Vagina (tissue), 2 donors: Measurements from ENCODE around the gene HTRA3. TPM values are rescaled to one million over a fixed set of nuclear protein-coding genes. Genes with fewer than 3 reads are reported as not detected.
A peak's percentile ranks its signal among the peaks of the same experiment; 100 is the strongest.

Source experiments
- DNase-seq, 2 donors: peaks; one replicate each; pipeline ENCODE4 v3.0.0-alpha.2; 2017; ENCODE audit errors: extremely low spot score in 2 of 2
- H3K27ac ChIP-seq: fragments of 200-600 bp; sonication (generic); one replicate; pipeline ENCODE4 v1.5.1; 2019
- H3K27me3 ChIP-seq: fragments of 200-600 bp; sonication (generic); one replicate; pipeline ENCODE4 v1.5.1; 2019
- H3K36me3 ChIP-seq, 2 donors: fragments of 200-600 bp; sonication (generic); one replicate each; pipeline ENCODE4 v1.5.1; 2017 to 2019
- H3K4me1 ChIP-seq: fragments of 200-600 bp; sonication (generic); one replicate; pipeline ENCODE4 v1.5.1; 2019
- H3K4me3 ChIP-seq, 2 donors: fragments of 200-600 bp; sonication (generic); 1 replicate in 1 of 2; 2 replicates in 1 of 2; pipeline ENCODE4 v1.5.1; 2016 to 2019
- H3K9me3 ChIP-seq: fragments of 200-600 bp; sonication (generic); one replicate; pipeline ENCODE4 v1.5.1; 2019
- POLR2A ChIP-seq, 2 donors: fragments of 450-650 bp; IDR thresholded peaks; one replicate each; pipeline ENCODE4 v1.6.1; 2017; ENCODE audit warnings: antibody characterized with exemption in 2 of 2, mild to moderate bottlenecking in 2 of 2, moderate library complexity in 2 of 2
- POLR2AphosphoS5 ChIP-seq, 2 donors: sonication (generic); formaldehyde crosslinking; IDR thresholded peaks; one replicate each; pipeline ENCODE4 v1.9.0; 2017; ENCODE audit warnings: antibody characterized with exemption in 2 of 2, mild to moderate bottlenecking in 2 of 2, low read depth in 1 of 2; ENCODE audit not compliant: insufficient read depth in 1 of 2
- intact Hi-C: fragments of 100-400 bp; cut with DNase I; formaldehyde crosslinking; loops from one replicate; pipeline ENCODE4 v1.15.1; 2023
- total RNA-seq: library from RNA; depleted of rRNA; stranded (reverse); fragments of >200 nt; gene quantifications from one replicate; pipeline ENCODE4 v1.2.3, GENCODE V29; 2016
- TF ChIP-seq, protein P1 (sequence below), 3 experiments: fragments of 450-650 bp in 2 of 3; fragments of 200-600 bp in 1 of 3; sonication (generic) in 1 of 3; IDR thresholded peaks; one replicate each; pipeline ENCODE4 v1.5.1; 2017 to 2019; ENCODE audit warnings: antibody characterized with exemption in 3 of 3, mild to moderate bottlenecking in 2 of 3, moderate library complexity in 2 of 3

The HTRA3 gene
- total RNA-seq, 1 donor from 2014 or later, result 33.1 TPM

GRCh38 chr4:8350841-8351461, 81.4 kb downstream of the HTRA3 start:
- peak overlapping the region; percentile 61 for H3K27ac ChIP-seq
- intact Hi-C loops, result no loop called here
- no peak overlapping the region for H3K4me3 ChIP-seq
- no peaks in the 10 kb centered on the region for H3K36me3 ChIP-seq
- TF ChIP-seq, protein P1, sequence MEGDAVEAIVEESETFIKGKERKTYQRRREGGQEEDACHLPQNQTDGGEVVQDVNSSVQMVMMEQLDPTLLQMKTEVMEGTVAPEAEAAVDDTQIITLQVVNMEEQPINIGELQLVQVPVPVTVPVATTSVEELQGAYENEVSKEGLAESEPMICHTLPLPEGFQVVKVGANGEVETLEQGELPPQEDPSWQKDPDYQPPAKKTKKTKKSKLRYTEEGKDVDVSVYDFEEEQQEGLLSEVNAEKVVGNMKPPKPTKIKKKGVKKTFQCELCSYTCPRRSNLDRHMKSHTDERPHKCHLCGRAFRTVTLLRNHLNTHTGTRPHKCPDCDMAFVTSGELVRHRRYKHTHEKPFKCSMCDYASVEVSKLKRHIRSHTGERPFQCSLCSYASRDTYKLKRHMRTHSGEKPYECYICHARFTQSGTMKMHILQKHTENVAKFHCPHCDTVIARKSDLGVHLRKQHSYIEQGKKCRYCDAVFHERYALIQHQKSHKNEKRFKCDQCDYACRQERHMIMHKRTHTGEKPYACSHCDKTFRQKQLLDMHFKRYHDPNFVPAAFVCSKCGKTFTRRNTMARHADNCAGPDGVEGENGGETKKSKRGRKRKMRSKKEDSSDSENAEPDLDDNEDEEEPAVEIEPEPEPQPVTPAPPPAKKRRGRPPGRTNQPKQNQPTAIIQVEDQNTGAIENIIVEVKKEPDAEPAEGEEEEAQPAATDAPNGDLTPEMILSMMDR (IDR thresholded peaks at IDR 0.05), result no peak
- TF ChIP-seq POLR2AphosphoS5 (IDR thresholded peaks at IDR 0.05; ENCODE audit: insufficient read depth in 1 of 2, low read depth in 1 of 2) (no peak), POLR2A (IDR thresholded peaks at IDR 0.05) (no peak)
- DNase-seq, result peak in 1 of 2 donors; percentile 93
- H3K9me3 ChIP-seq, result no peaks in the 10 kb centered on the region
- H3K4me1 ChIP-seq, result peaks cover 19% of the 10 kb centered on the region
- no peaks in the 10 kb centered on the region for H3K27me3 ChIP-seq

GRCh38 chr4:8351931-8352367, 82.4 kb downstream of the HTRA3 start:
- intact Hi-C loops, result no loop called here

GRCh38 chr4:8352368-8353157, 83.0 kb downstream of the HTRA3 start:
- H3K4me3 ChIP-seq, result no peak overlapping the region
- peaks cover 19% of the 10 kb centered on the region for H3K4me1 ChIP-seq
- no peaks in the 10 kb centered on the region for H3K27me3 ChIP-seq
- peak overlapping the region; percentile 61 for H3K27ac ChIP-seq
- intact Hi-C loops, result no loop called here
- no peak for DNase-seq
- TF ChIP-seq POLR2AphosphoS5 (IDR thresholded peaks at IDR 0.05; ENCODE audit: insufficient read depth in 1 of 2, low read depth in 1 of 2) (no peak), POLR2A (IDR thresholded peaks at IDR 0.05) (no peak)
- TF ChIP-seq, protein P1 (IDR thresholded peaks at IDR 0.05), result no peak
- no peaks in the 10 kb centered on the region for H3K9me3 ChIP-seq
- no peaks in the 10 kb centered on the region for H3K36me3 ChIP-seq

More at GRCh38 chr4:8351931-8352367, 82.4 kb downstream of the HTRA3 start:
- Histone ChIP-seq H3K36me3 (no peaks in the 10 kb centered on the region), H3K27ac (peak overlapping the region; percentile 61), H3K4me1 (peaks cover 19% of the 10 kb centered on the region), H3K27me3 (no peaks in the 10 kb centered on the region), H3K9me3 (no peaks in the 10 kb centered on the region), H3K4me3 (no peak overlapping the region)
- no peak for TF ChIP-seq POLR2A (IDR thresholded peaks at IDR 0.05)
- TF ChIP-seq POLR2AphosphoS5 (IDR thresholded peaks at IDR 0.05; ENCODE audit: insufficient read depth in 1 of 2, low read depth in 1 of 2), result peak in 1 of 2 donors; percentile 65
- no peak for DNase-seq

- TF ChIP-seq, protein P1 (IDR thresholded peaks at IDR 0.05), result no peak
- TF ChIP-seq POLR2A (IDR thresholded peaks at IDR 0.05) (no peak), POLR2AphosphoS5 (IDR thresholded peaks at IDR 0.05; ENCODE audit: insufficient read depth in 1 of 2, low read depth in 1 of 2) (no peak)
- H3K9me3 ChIP-seq, result no peaks in the 10 kb centered on the region
- H3K36me3 ChIP-seq, result no peaks in the 10 kb centered on the region
- peaks cover 19% of the 10 kb centered on the region for H3K4me1 ChIP-seq
- no peak overlapping the region for H3K4me3 ChIP-seq
- H3K27ac ChIP-seq, result peak overlapping the region; percentile 61
- no peaks in the 10 kb centered on the region for H3K27me3 ChIP-seq
- DNase-seq, result no peak
- intact Hi-C loops, result no loop called here
Observed at GRCh38 chr4:8353158-8353669, 83.7 kb downstream of the HTRA3 start.

- no peak for TF ChIP-seq POLR2AphosphoS5 (IDR thresholded peaks at IDR 0.05; ENCODE audit: insufficient read depth in 1 of 2, low read depth in 1 of 2)
- TF ChIP-seq, protein P1 (IDR thresholded peaks at IDR 0.05), result no peak
- no peak for TF ChIP-seq POLR2A (IDR thresholded peaks at IDR 0.05)
- intact Hi-C loops, result no loop called here
- H3K36me3 ChIP-seq, result no peaks in the 10 kb centered on the region
- no peak for DNase-seq
- no peaks in the 10 kb centered on the region for H3K9me3 ChIP-seq
- no peak overlapping the region for H3K27ac ChIP-seq
- peaks cover 19% of the 10 kb centered on the region for H3K4me1 ChIP-seq
- no peak overlapping the region for H3K4me3 ChIP-seq
- H3K27me3 ChIP-seq, result no peaks in the 10 kb centered on the region
Observed at GRCh38 chr4:8353912-8354453, 84.4 kb downstream of the HTRA3 start.
